GM23338 (cell line): Measurements from ENCODE around the gene ERC2. TPM values are rescaled to one million over a fixed set of nuclear protein-coding genes. Genes with fewer than 3 reads are reported as not detected.

Experiments used
- ATAC-seq: fragments of 200-7000 bp; cut with Tn5 transposase; 3 replicates; pipeline ENCODE4 v1.9.1; 2020
- DNase-seq: peaks from one replicate; pipeline ENCODE4 v3.0.0-alpha.2; 2015; ENCODE audit warnings: low spot score
- H2AFZ ChIP-seq: fragments of 200-600 bp; sonication (generic); 2 replicates; pipeline ENCODE4 v1.8.0; 2016; ENCODE audit warnings: antibody characterized with exemption, mild to moderate bottlenecking, moderate library complexity
- H3F3A ChIP-seq: fragments of 200-600 bp; sonication (generic); replicated peaks from 2 replicates; pipeline ENCODE4 v1.8.0; 2017; ENCODE audit warnings: antibody characterized with exemption, mixed run types, low read depth
- H3K27ac ChIP-seq: fragments of 200-600 bp; sonication (generic); 2 replicates; pipeline ENCODE4 v1.6.1; 2016; ENCODE audit warnings: low read depth
- H3K27me3 ChIP-seq: fragments of 200-600 bp; sonication (generic); 2 replicates; pipeline ENCODE4 v1.8.0; 2016; ENCODE audit warnings: mild to moderate bottlenecking, mixed run types, moderate library complexity; ENCODE audit not compliant: insufficient read depth
- H3K36me3 ChIP-seq: fragments of 200-600 bp; sonication (generic); 2 replicates; pipeline ENCODE4 v1.8.0; 2016; ENCODE audit warnings: mild to moderate bottlenecking; ENCODE audit not compliant: insufficient read depth
- H3K4me1 ChIP-seq: fragments of 200-600 bp; sonication (generic); 2 replicates; pipeline ENCODE4 v1.8.0; 2016; ENCODE audit warnings: mild to moderate bottlenecking, moderate library complexity; ENCODE audit not compliant: insufficient read depth
- H3K4me2 ChIP-seq: fragments of 200-600 bp; sonication (generic); 2 replicates; pipeline ENCODE4 v1.7.1; 2017; ENCODE audit warnings: mixed run types
- H3K4me3 ChIP-seq: fragments of 200-600 bp; sonication (generic); 2 replicates; pipeline ENCODE4 v1.6.1; 2016; ENCODE audit warnings: mixed run types
- H3K79me2 ChIP-seq: fragments of 200-600 bp; sonication (generic); replicated peaks from 2 replicates; pipeline ENCODE4 v1.8.0; 2017; ENCODE audit warnings: mild to moderate bottlenecking; ENCODE audit not compliant: insufficient read depth
- H3K9me2 ChIP-seq: fragments of 200-600 bp; sonication (generic); 2 replicates; pipeline ENCODE4 v1.8.0; 2017; ENCODE audit not compliant: insufficient read depth
- H4K20me1 ChIP-seq: fragments of 200-600 bp; sonication (generic); replicated peaks from 2 replicates; pipeline ENCODE4 v1.8.0; 2017; ENCODE audit warnings: mild to moderate bottlenecking; ENCODE audit not compliant: insufficient read depth
- H3K27ac Mint-ChIP-seq: 2 replicates; pipeline ENCODE4 v1.8.0; 2020; ENCODE audit warnings: inconsistent platforms, mild to moderate bottlenecking, moderate library complexity, mixed read lengths
- H3K27me3 Mint-ChIP-seq: 3 replicates; pipeline ENCODE4 v1.8.0; 2022; ENCODE audit warnings: low read depth, mild to moderate bottlenecking, moderate library complexity, mixed read lengths, inconsistent platforms; ENCODE audit not compliant: insufficient read depth, poor library complexity
- H3K36me3 Mint-ChIP-seq: 3 replicates; pipeline ENCODE4 v1.8.0; 2021; ENCODE audit warnings: low read depth, mild to moderate bottlenecking, inconsistent platforms, moderate library complexity, mixed read lengths
- H3K4me1 Mint-ChIP-seq: 3 replicates; pipeline ENCODE4 v1.8.0; 2020; ENCODE audit warnings: mild to moderate bottlenecking, inconsistent platforms, mixed read lengths
- H3K4me3 Mint-ChIP-seq: 3 replicates; pipeline ENCODE4 v1.8.0; 2021; ENCODE audit warnings: moderate library complexity, mild to moderate bottlenecking, inconsistent platforms, mixed read lengths
- H3K9me3 Mint-ChIP-seq: 3 replicates; pipeline ENCODE4 v1.8.0; 2020; ENCODE audit warnings: moderate library complexity, mild to moderate bottlenecking, inconsistent platforms, mixed read lengths
- CREB1 ChIP-seq: fragments of 250-450 bp; sonication (Bioruptor Pico); IDR thresholded peaks from 2 replicates; pipeline ENCODE4 v1.5.0; 2020; ENCODE audit warnings: low read depth, mild to moderate bottlenecking, moderate library complexity
- EZH2 ChIP-seq: fragments of 200-600 bp; sonication (generic); IDR thresholded peaks from one replicate; pipeline ENCODE4 v1.8.0; 2017; ENCODE audit warnings: antibody characterized with exemption, mild to moderate bottlenecking, low read depth; ENCODE audit not compliant: unreplicated experiment
- EZH2phosphoT487 ChIP-seq: fragments of 200-600 bp; sonication (generic); IDR thresholded peaks from one replicate; pipeline ENCODE4 v1.8.1; 2018; ENCODE audit warnings: antibody characterized with exemption; ENCODE audit not compliant: unreplicated experiment
- JUNB ChIP-seq: IDR thresholded peaks from one replicate; pipeline ENCODE4 v1.6.1; 2016; ENCODE audit warnings: antibody characterized with exemption; ENCODE audit not compliant: unreplicated experiment
- NANOG ChIP-seq: IDR thresholded peaks from 2 replicates; pipeline ENCODE4 v1.6.1; 2016; ENCODE audit warnings: antibody characterized with exemption, borderline replicate concordance
- POLR2AphosphoS5 ChIP-seq: IDR thresholded peaks from 2 replicates; pipeline ENCODE4 v1.6.1; 2016; ENCODE audit warnings: antibody characterized with exemption, low read depth
- STAT1 ChIP-seq: IDR thresholded peaks from one replicate; pipeline ENCODE4 v1.6.1; 2016; ENCODE audit warnings: antibody characterized with exemption; ENCODE audit not compliant: unreplicated experiment
- ZNF114 ChIP-seq: fragments of 250-450 bp; sonication (Bioruptor Pico); IDR thresholded peaks from 2 replicates; pipeline ENCODE4 v1.5.0; 2020; ENCODE audit warnings: mild to moderate bottlenecking, moderate library complexity
- ZNF331 ChIP-seq: fragments of 250-450 bp; sonication (Bioruptor Pico); IDR thresholded peaks from 2 replicates; pipeline ENCODE4 v1.5.0; 2020; ENCODE audit warnings: low read depth, mild to moderate bottlenecking, moderate library complexity
- ZNF462 ChIP-seq: fragments of 250-450 bp; sonication (Bioruptor Pico); IDR thresholded peaks from 2 replicates; pipeline ENCODE4 v1.5.0; 2020; ENCODE audit warnings: mild to moderate bottlenecking, moderate library complexity
- polyA plus RNA-seq: library from polyadenylated mRNA; unstranded; fragments of >200 nt; fragmentation: Nextera tagmentation; extraction: Ambion mirVana; gene quantifications from 2 replicates; pipeline ENCODE4 v1.2.1, GENCODE V29; 2016
- total RNA-seq: library from RNA; depleted of rRNA; stranded (reverse); fragments of >200 nt; shearing (Covaris generic); gene quantifications from 2 replicates; pipeline ENCODE4 v1.2.3, GENCODE V29; 2014
- TF ChIP-seq, protein P1 (sequence below), 2 experiments: fragments of 200-600 bp in 1 of 2; sonication (generic) in 1 of 2; conservative IDR thresholded peaks; 2 replicates each; pipeline versions ENCODE4 v1.5.1 to v1.6.1; 2016 to 2017; ENCODE audit warnings: antibody characterized with exemption in 2 of 2, low read depth in 2 of 2, mild to moderate bottlenecking in 2 of 2, moderate library complexity in 1 of 2
- TF ChIP-seq, protein P2 (sequence below): IDR thresholded peaks from one replicate; pipeline ENCODE4 v1.6.1; 2018; ENCODE audit warnings: antibody characterized with exemption; ENCODE audit not compliant: unreplicated experiment
- TF ChIP-seq, protein P3 (sequence below): IDR thresholded peaks from 2 replicates; pipeline ENCODE4 v1.6.1; 2016; ENCODE audit warnings: antibody characterized with exemption

The ERC2 gene
- total and polyA plus RNA-seq, 2 experiments from 2014 or later = 11.8 to 13.7 TPM

GRCh38 chr3:55828712-55829111, 639.6 kb downstream of the ERC2 start:
- ATAC-seq = no peak

More at GRCh38 chr3:55828712-55829111, 639.6 kb downstream of the ERC2 start:
- no peak overlapping the region for H3K27ac ChIP-seq
- Mint-ChIP-seq H3K4me3 (no peak overlapping the region), H3K4me1 (peaks cover 4% of the 10 kb centered on the region), H3K27ac (no peak overlapping the region), H3K27me3 (peaks cover 4% of the 10 kb centered on the region), H3K36me3 (peaks cover 11% of the 10 kb centered on the region; the same call in 2 of the 3 replicates), H3K9me3 (peaks cover 20% of the 10 kb centered on the region; the same call in 2 of the 3 replicates)
- H3K27me3 ChIP-seq = no peaks in the 10 kb centered on the region
- TF ChIP-seq EZH2phosphoT487 (no peak), JUNB (no peak), ZNF114 (CRISPR knock-in tag) (no peak), NANOG (no peak), POLR2AphosphoS5 (no peak), CREB1 (CRISPR knock-in tag) (no peak), ZNF462 (CRISPR knock-in tag) (no peak), ZNF331 (CRISPR knock-in tag) (no peak), EZH2 (no peak), STAT1 (no peak)
- TF ChIP-seq, protein P1, sequence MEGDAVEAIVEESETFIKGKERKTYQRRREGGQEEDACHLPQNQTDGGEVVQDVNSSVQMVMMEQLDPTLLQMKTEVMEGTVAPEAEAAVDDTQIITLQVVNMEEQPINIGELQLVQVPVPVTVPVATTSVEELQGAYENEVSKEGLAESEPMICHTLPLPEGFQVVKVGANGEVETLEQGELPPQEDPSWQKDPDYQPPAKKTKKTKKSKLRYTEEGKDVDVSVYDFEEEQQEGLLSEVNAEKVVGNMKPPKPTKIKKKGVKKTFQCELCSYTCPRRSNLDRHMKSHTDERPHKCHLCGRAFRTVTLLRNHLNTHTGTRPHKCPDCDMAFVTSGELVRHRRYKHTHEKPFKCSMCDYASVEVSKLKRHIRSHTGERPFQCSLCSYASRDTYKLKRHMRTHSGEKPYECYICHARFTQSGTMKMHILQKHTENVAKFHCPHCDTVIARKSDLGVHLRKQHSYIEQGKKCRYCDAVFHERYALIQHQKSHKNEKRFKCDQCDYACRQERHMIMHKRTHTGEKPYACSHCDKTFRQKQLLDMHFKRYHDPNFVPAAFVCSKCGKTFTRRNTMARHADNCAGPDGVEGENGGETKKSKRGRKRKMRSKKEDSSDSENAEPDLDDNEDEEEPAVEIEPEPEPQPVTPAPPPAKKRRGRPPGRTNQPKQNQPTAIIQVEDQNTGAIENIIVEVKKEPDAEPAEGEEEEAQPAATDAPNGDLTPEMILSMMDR (conservative IDR thresholded peaks at IDR 0.05; ENCODE audit: low read depth in 2 of 2) = no peak
- TF ChIP-seq, protein P2, sequence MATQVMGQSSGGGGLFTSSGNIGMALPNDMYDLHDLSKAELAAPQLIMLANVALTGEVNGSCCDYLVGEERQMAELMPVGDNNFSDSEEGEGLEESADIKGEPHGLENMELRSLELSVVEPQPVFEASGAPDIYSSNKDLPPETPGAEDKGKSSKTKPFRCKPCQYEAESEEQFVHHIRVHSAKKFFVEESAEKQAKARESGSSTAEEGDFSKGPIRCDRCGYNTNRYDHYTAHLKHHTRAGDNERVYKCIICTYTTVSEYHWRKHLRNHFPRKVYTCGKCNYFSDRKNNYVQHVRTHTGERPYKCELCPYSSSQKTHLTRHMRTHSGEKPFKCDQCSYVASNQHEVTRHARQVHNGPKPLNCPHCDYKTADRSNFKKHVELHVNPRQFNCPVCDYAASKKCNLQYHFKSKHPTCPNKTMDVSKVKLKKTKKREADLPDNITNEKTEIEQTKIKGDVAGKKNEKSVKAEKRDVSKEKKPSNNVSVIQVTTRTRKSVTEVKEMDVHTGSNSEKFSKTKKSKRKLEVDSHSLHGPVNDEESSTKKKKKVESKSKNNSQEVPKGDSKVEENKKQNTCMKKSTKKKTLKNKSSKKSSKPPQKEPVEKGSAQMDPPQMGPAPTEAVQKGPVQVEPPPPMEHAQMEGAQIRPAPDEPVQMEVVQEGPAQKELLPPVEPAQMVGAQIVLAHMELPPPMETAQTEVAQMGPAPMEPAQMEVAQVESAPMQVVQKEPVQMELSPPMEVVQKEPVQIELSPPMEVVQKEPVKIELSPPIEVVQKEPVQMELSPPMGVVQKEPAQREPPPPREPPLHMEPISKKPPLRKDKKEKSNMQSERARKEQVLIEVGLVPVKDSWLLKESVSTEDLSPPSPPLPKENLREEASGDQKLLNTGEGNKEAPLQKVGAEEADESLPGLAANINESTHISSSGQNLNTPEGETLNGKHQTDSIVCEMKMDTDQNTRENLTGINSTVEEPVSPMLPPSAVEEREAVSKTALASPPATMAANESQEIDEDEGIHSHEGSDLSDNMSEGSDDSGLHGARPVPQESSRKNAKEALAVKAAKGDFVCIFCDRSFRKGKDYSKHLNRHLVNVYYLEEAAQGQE = no peak
- TF ChIP-seq, protein P3, sequence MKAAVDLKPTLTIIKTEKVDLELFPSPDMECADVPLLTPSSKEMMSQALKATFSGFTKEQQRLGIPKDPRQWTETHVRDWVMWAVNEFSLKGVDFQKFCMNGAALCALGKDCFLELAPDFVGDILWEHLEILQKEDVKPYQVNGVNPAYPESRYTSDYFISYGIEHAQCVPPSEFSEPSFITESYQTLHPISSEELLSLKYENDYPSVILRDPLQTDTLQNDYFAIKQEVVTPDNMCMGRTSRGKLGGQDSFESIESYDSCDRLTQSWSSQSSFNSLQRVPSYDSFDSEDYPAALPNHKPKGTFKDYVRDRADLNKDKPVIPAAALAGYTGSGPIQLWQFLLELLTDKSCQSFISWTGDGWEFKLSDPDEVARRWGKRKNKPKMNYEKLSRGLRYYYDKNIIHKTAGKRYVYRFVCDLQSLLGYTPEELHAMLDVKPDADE = no peak
- no peak overlapping the region for H3K4me3 ChIP-seq
- H3K9me2 ChIP-seq = no peaks in the 10 kb centered on the region
- H3K4me1 ChIP-seq = no peaks in the 10 kb centered on the region
- DNase-seq = no peak
- H3F3A ChIP-seq = no peaks in the 10 kb centered on the region
- no peak overlapping the region for H3K4me2 ChIP-seq
- no peak overlapping the region for H2AFZ ChIP-seq
- no peaks in the 10 kb centered on the region for H4K20me1 ChIP-seq
- H3K79me2 ChIP-seq = no peaks in the 10 kb centered on the region
- H3K36me3 ChIP-seq = no peaks in the 10 kb centered on the region
